Measurements from ENCODE around the gene CALCB.

CALCB gene

DNA sequence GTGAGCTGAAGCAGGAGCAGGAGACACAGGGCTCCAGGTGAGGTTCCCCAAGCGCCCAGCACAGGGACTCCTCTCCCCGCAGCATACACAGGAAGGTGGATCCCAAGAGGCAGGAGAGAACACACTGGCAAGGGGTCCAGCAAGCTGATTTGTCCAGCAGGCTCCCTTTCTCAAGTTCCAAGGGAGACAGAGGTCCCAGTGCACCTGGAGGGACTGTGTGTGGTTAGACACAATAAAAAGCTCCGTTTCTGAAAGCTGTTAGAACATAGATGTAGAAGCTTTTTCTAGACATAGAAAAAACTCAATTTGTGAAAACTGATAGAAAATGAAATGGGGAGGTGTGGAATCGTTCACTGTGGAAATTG lies 1.8 kb downstream of the CALCB start:
- Histone ChIP-seq H3K9me3 (ENCODE audit: low read length) (no peaks in the 10 kb centered on the region), H3K79me2 (ENCODE audit: insufficient read depth, low read length) (no peaks in the 10 kb centered on the region), H3K27me3 (ENCODE audit: insufficient read depth, low read length) (no peaks in the 10 kb centered on the region), H3K36me3 (ENCODE audit: insufficient read depth, low read length) (no peaks in the 10 kb centered on the region), H3F3A (ENCODE audit: insufficient read depth, low read length) (no peaks in the 10 kb centered on the region), H3K4me2 (ENCODE audit: low read length) (no peak overlapping the region), H3K27ac (ENCODE audit: low read depth, low read length, poor library complexity, severe bottlenecking) (no peak overlapping the region), H3K4me1 (ENCODE audit: insufficient read depth, low read length, severe bottlenecking) (peaks cover 7% of the 10 kb centered on the region), H3K9me2 (ENCODE audit: low read depth, low read length) (no peaks in the 10 kb centered on the region), H3K4me3 (ENCODE audit: low read depth, low read length, poor library complexity, severe bottlenecking) (no peak overlapping the region), H3K9ac (ENCODE audit: low read length) (no peak overlapping the region), H2AFZ (ENCODE audit: low read length) (no peak overlapping the region), H4K20me1 (ENCODE audit: insufficient read depth, low read length) (no peaks in the 10 kb centered on the region)
- TF ChIP-seq EZH2 (IDR thresholded peaks at IDR 0.05; ENCODE audit: borderline replicate concordance, low read length) (no peak), CTCF (IDR thresholded peaks at IDR 0.05; ENCODE audit: low read length) (no peak)

DNA sequence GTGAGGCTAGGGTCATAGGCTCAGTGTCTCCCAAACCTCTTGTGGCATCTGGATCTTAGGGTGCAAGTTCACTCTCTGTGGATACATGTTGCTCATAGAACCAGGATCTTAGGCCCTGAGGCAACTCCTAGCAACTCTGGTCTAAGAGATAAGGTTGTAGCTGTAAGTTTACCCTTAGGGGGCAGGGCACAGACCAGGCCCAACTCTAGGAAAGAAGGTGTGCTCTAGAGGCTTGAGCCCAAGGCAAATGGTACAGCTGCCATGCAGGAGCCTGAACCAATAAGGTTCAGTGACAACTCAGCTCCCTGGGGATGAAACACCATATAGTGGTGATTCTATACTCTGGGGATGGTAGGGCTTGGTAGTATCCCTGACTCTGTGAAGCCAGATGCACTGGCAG lies 17.8 kb downstream of the CALCB start:
- no peak overlapping the region for H3K27ac ChIP-seq (ENCODE audit: low read depth, low read length, poor library complexity, severe bottlenecking)
- H3K9me2 ChIP-seq (ENCODE audit: low read depth, low read length), result no peaks in the 10 kb centered on the region
- no peaks in the 10 kb centered on the region for H3K79me2 ChIP-seq (ENCODE audit: insufficient read depth, low read length)
- H3F3A ChIP-seq (ENCODE audit: insufficient read depth, low read length), result no peaks in the 10 kb centered on the region
- H4K20me1 ChIP-seq (ENCODE audit: insufficient read depth, low read length), result no peaks in the 10 kb centered on the region
- no peaks in the 10 kb centered on the region for H3K9me3 ChIP-seq (ENCODE audit: low read length)
- H3K4me3 ChIP-seq (ENCODE audit: low read depth, low read length, poor library complexity, severe bottlenecking), result no peak overlapping the region
- TF ChIP-seq EZH2 (IDR thresholded peaks at IDR 0.05; ENCODE audit: borderline replicate concordance, low read length) (no peak), CTCF (IDR thresholded peaks at IDR 0.05; ENCODE audit: low read length) (no peak)
- H3K9ac ChIP-seq (ENCODE audit: low read length), result no peak overlapping the region
- no peak overlapping the region for H2AFZ ChIP-seq (ENCODE audit: low read length)
- no peaks in the 10 kb centered on the region for H3K27me3 ChIP-seq (ENCODE audit: insufficient read depth, low read length)
- no peak overlapping the region for H3K4me2 ChIP-seq (ENCODE audit: low read length)
- H3K4me1 ChIP-seq (ENCODE audit: insufficient read depth, low read length, severe bottlenecking), result no peaks in the 10 kb centered on the region
- no peaks in the 10 kb centered on the region for H3K36me3 ChIP-seq (ENCODE audit: insufficient read depth, low read length)

DNA sequence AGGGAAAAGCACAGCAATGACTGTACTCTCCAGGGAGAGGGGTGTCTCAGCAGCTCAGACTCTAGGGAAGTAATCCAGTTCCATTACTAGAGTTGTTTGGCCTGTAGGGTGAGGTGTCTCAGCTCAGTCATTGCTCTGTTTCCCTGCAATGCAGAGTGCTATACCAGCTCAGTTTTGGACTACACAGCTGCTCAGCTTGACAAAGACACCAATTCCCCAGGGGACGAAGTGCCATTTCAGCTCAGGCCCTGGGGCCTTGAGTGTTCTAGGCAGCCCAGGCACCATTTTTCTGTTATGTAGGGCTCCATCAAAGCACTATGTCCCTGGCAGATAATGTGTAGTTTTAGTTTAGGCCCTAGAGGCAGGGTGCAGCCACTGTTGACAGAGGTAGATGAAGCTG lies 18.2 kb downstream of the CALCB start:
- Histone ChIP-seq H3F3A (ENCODE audit: insufficient read depth, low read length) (no peaks in the 10 kb centered on the region), H2AFZ (ENCODE audit: low read length) (no peak overlapping the region), H3K4me2 (ENCODE audit: low read length) (no peak overlapping the region), H3K27ac (ENCODE audit: low read depth, low read length, poor library complexity, severe bottlenecking) (no peak overlapping the region), H3K36me3 (ENCODE audit: insufficient read depth, low read length) (no peaks in the 10 kb centered on the region), H3K4me3 (ENCODE audit: low read depth, low read length, poor library complexity, severe bottlenecking) (no peak overlapping the region), H3K4me1 (ENCODE audit: insufficient read depth, low read length, severe bottlenecking) (no peaks in the 10 kb centered on the region), H4K20me1 (ENCODE audit: insufficient read depth, low read length) (no peaks in the 10 kb centered on the region), H3K9ac (ENCODE audit: low read length) (no peak overlapping the region), H3K27me3 (ENCODE audit: insufficient read depth, low read length) (no peaks in the 10 kb centered on the region), H3K79me2 (ENCODE audit: insufficient read depth, low read length) (no peaks in the 10 kb centered on the region), H3K9me3 (ENCODE audit: low read length) (no peaks in the 10 kb centered on the region), H3K9me2 (ENCODE audit: low read depth, low read length) (no peaks in the 10 kb centered on the region)
- TF ChIP-seq CTCF (IDR thresholded peaks at IDR 0.05; ENCODE audit: low read length), result no peak
- no peak for TF ChIP-seq EZH2 (IDR thresholded peaks at IDR 0.05; ENCODE audit: borderline replicate concordance, low read length)

All from OCI-LY1 (cell line).